HG03103 (cell line): ENCODE results near the gene INKA1.
"Not testable (repeated sequence)": the region's sequence is repeated elsewhere in the genome, so short reads cannot be mapped to it uniquely, and the experiment has no call there.

ENCODE experiments used
- ATAC-seq: cut with Tn5 transposase; IDR thresholded peaks from one replicate; pipeline ENCODE4 v1.9.1; 2021; ENCODE audit warnings: low read depth; ENCODE audit not compliant: unreplicated experiment

Gene INKA1

GRCh38 chr3:49806850-49807249 lies 3.8 kb downstream of the INKA1 start:
- ATAC-seq = no peak

- no peak for ATAC-seq
These were observed 4.5 kb downstream of the INKA1 start for GRCh38 chr3:49807431-49808114.

GRCh38 chr3:49812916-49813496 lies 9.9 kb downstream of the INKA1 start:
- no peak for ATAC-seq

- ATAC-seq = no peak
These were observed 10.6 kb downstream of the INKA1 start, which contains the start of gene UBA7 for GRCh38 chr3:49813497-49814174. Gene UBA7 (minus strand): TSS chr3:49813953. CDS start chr3:49813787, 166 bp downstream.

GRCh38 chr3:49823131-49823530 lies 20.1 kb downstream of the INKA1 start:
- not testable (repeated sequence) for ATAC-seq

- no peak for ATAC-seq
These were observed 23.0 kb downstream of the INKA1 start for GRCh38 chr3:49826016-49826415.

GRCh38 chr3:49831341-49831740 lies 28.3 kb downstream of the INKA1 start:
- no peak for ATAC-seq

- no peak for ATAC-seq
These were observed 36.2 kb downstream of the INKA1 start for GRCh38 chr3:49839193-49839809.

- no peak for ATAC-seq
These were observed 37.3 kb downstream of the INKA1 start for GRCh38 chr3:49840388-49840787.

GRCh38 chr3:49841126-49841696 lies 38.1 kb downstream of the INKA1 start:
- ATAC-seq = no peak

GRCh38 chr3:49841806-49842205 lies 38.7 kb downstream of the INKA1 start:
- no peak for ATAC-seq

GRCh38 chr3:49842843-49843517 lies 39.9 kb downstream of the INKA1 start:
- ATAC-seq = no peak

- no peak for ATAC-seq
These were observed 41.6 kb downstream of the INKA1 start for GRCh38 chr3:49844464-49845183.

- ATAC-seq = no peak
These were observed 42.6 kb downstream of the INKA1 start for GRCh38 chr3:49845694-49846093.
